ENCODE data around the gene CLDN7.
A peak's percentile ranks its signal among the peaks of the same experiment; 100 is the strongest.

CLDN7 gene

GRCh38 chr17:7262192-7262934 is at the start of gene CLDN7:
Gene CLDN7, minus strand, starts transcription at chr17:7262478. Its CDS starts 435 bp downstream, at chr17:7262043.
- peak; percentile 90 for DNase-seq (ENCODE audit: low spot score)

GRCh38 chr17:7311110-7311705 is 48.9 kb upstream of the CLDN7 start:
- no peak for DNase-seq (ENCODE audit: low spot score)

- no peak for DNase-seq (ENCODE audit: low spot score)
Observed at GRCh38 chr17:7309628-7310027, 47.4 kb upstream of the CLDN7 start.

- peak; percentile 74 for DNase-seq (ENCODE audit: low spot score)
Observed at GRCh38 chr17:7308625-7309433, 46.6 kb upstream of the CLDN7 start.

GRCh38 chr17:7307686-7308624 is 45.7 kb upstream of the CLDN7 start:
- DNase-seq (ENCODE audit: low spot score), result peak; percentile 43

- DNase-seq (ENCODE audit: low spot score), result peak; percentile 93
Observed at GRCh38 chr17:7306911-7307685, 44.8 kb upstream of the CLDN7 start, which contains the start of gene EIF5A. Gene EIF5A, plus strand, starts transcription at chr17:7307628. Its CDS starts 2,008 bp downstream, at chr17:7309636.

- DNase-seq (ENCODE audit: low spot score), result no peak
Observed at GRCh38 chr17:7304179-7304578, 41.9 kb upstream of the CLDN7 start.

GRCh38 chr17:7296189-7296861 is 34.0 kb upstream of the CLDN7 start:
- DNase-seq (ENCODE audit: low spot score), result peak; percentile 92

GRCh38 chr17:7295230-7296180 is 33.2 kb upstream of the CLDN7 start:
- no peak for DNase-seq (ENCODE audit: low spot score)

- DNase-seq (ENCODE audit: low spot score), result peak; percentile 98
Observed at GRCh38 chr17:7294614-7295153, 32.4 kb upstream of the CLDN7 start, which contains the start of gene YBX2. Gene YBX2, minus strand, starts transcription at chr17:7294639. Its CDS starts 139 bp downstream, at chr17:7294500.

- DNase-seq (ENCODE audit: low spot score), result peak; percentile 80
Observed at GRCh38 chr17:7293816-7294613, 31.7 kb upstream of the CLDN7 start.

GRCh38 chr17:7293159-7293558 is 30.9 kb upstream of the CLDN7 start:
- no peak for DNase-seq (ENCODE audit: low spot score)

- DNase-seq (ENCODE audit: low spot score), result no peak
Observed at GRCh38 chr17:7292729-7293128, 30.5 kb upstream of the CLDN7 start.

- DNase-seq (ENCODE audit: low spot score), result no peak
Observed at GRCh38 chr17:7292194-7292593, 29.9 kb upstream of the CLDN7 start.

GRCh38 chr17:7290685-7291084 is 28.4 kb upstream of the CLDN7 start:
- no peak for DNase-seq (ENCODE audit: low spot score)

- no peak for DNase-seq (ENCODE audit: low spot score)
Observed at GRCh38 chr17:7290166-7290565, 27.9 kb upstream of the CLDN7 start.

- DNase-seq (ENCODE audit: low spot score), result peak; percentile 27
Observed at GRCh38 chr17:7289256-7290032, 27.2 kb upstream of the CLDN7 start.
